ENCODE measurements around the gene PRXL2B. TPM values are rescaled to one million over a fixed set of nuclear protein-coding genes. Genes with fewer than 3 reads are reported as not detected.

Gene PRXL2B
- total and polyA plus RNA-seq, 10 of the 15 experiments (the other 5 are each of a cell fraction or from before 2014, with no cell fraction given), result 0.44 to 5.6 (median 4.0) TPM

DNA sequence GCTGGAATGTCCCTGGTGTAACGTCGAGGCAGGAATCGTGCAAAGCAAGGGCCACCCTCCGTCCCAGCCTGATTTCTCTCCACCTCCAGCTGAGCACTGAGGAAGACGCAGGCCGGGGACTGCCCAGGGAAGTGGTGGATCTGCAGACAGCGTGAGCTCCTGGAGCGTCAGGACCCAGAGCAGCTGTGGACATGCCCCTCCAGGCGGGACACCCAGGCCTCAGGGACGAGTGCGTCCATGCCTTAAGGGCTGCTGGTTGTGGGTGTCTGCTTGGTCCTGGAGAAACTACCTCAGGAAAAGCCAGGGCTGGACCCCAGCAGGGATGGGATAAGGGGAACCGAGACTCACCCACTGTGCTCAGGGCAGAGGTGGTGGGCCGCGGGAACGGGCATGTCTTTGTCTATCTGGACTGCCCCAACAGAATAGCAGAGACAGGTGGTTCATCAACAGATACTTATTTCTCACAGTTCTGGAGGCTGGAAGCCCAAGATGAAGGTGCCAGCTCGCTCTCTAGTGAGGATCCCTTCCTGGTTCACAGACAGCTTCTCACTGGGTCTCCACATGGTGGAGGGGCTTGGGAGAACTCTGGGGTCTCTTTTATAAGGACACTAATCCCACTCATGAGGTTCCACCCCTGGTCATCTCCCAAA is 52.0 kb downstream of the PRXL2B start:
- Histone ChIP-seq H3K79me2 (ENCODE audit: control insufficient read depth, insufficient read depth, low read length) (peaks cover 4% of the 10 kb centered on the region), H3K27me3 (replicated peaks in 1 of 2; ENCODE audit: control insufficient read depth in 2 of 2, insufficient read depth in 2 of 2, low read length in 1 of 2) (no peaks in the 10 kb centered on the region; a peak in 1 of 4 replicates), H3K4me1 (ENCODE audit: control insufficient read depth, insufficient read depth, low read length) (peaks cover 6% of the 10 kb centered on the region), H3K9ac (ENCODE audit: control insufficient read depth, insufficient read depth, low read length) (no peak overlapping the region), H3K4me2 (ENCODE audit: control insufficient read depth, insufficient read depth) (no peak overlapping the region), H3K27ac (ENCODE audit: control insufficient read depth, insufficient read depth) (no peak overlapping the region), H3K36me3 (ENCODE audit: control insufficient read depth in 2 of 2, insufficient read depth in 2 of 2, low read length in 1 of 2) (no peaks in the 10 kb centered on the region), H2AFZ (ENCODE audit: control insufficient read depth, low read depth, low read length) (no peak overlapping the region), H3K9me3 (replicated peaks; ENCODE audit: control insufficient read depth, insufficient read depth, low read length) (no peaks in the 10 kb centered on the region; the same call in 2 of the 3 replicates), H4K20me1 (ENCODE audit: control insufficient read depth, insufficient read depth) (no peaks in the 10 kb centered on the region), H3K4me3 (no peak overlapping the region)
- ChIA-PET RAD21 (ENCODE audit: unreplicated experiment) (no interaction called here), CTCF (no interaction called here), SMC1A (ENCODE audit: uncharacterized antibody, unreplicated experiment) (no interaction called here), POLR2A (no interaction called here)
- no TSS peak for BruUV-seq (replicated peaks)
- DNase-seq (ENCODE audit: low read depth, low spot score) (no peak), FAIRE-seq (no peak), ATAC-seq (no peak)
- 84% methylated on average over 16 of the region's 16 CpGs for WGBS (ENCODE audit: insufficient coverage, insufficient replicate concordance, low lambda C conversion rate, missing lambda C conversion rate)
- in situ Hi-C loops (cut with MboI), result no loop called here
- TF ChIP-seq, protein P1, sequence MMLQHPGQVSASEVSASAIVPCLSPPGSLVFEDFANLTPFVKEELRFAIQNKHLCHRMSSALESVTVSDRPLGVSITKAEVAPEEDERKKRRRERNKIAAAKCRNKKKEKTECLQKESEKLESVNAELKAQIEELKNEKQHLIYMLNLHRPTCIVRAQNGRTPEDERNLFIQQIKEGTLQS (IDR thresholded peaks at IDR 0.05; ENCODE audit: borderline replicate concordance, extremely low read depth, low read depth, low read length), result no peak
- 0 out of 2 replicates have a peak, but pooled peaks have one; percentile 20 for TF ChIP-seq POLR2A (IDR thresholded peaks at IDR 0.05; ENCODE audit: low read depth, low read length)
- TF ChIP-seq, protein P2, sequence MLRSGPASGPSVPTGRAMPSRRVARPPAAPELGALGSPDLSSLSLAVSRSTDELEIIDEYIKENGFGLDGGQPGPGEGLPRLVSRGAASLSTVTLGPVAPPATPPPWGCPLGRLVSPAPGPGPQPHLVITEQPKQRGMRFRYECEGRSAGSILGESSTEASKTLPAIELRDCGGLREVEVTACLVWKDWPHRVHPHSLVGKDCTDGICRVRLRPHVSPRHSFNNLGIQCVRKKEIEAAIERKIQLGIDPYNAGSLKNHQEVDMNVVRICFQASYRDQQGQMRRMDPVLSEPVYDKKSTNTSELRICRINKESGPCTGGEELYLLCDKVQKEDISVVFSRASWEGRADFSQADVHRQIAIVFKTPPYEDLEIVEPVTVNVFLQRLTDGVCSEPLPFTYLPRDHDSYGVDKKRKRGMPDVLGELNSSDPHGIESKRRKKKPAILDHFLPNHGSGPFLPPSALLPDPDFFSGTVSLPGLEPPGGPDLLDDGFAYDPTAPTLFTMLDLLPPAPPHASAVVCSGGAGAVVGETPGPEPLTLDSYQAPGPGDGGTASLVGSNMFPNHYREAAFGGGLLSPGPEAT (IDR thresholded peaks at IDR 0.05; ENCODE audit: low read depth), result no peak
- no peak for TF ChIP-seq TCF7 (IDR thresholded peaks at IDR 0.05; ENCODE audit: borderline replicate concordance)
- no peak for TF ChIP-seq MEF2A (IDR thresholded peaks at IDR 0.05; ENCODE audit: insufficient read depth, low read depth, low read length)
- TF ChIP-seq SMAD5 (IDR thresholded peaks at IDR 0.05; ENCODE audit: low read depth), result no peak
- TF ChIP-seq CREB1 (IDR thresholded peaks at IDR 0.05; ENCODE audit: low read depth), result no peak
- intact Hi-C loops (cut with micrococcal nuclease; ENCODE audit: unreplicated experiment), result no loop called here

All from GM12878 (cell line).